HG02938 (cell line): ENCODE results near the gene RBL1.
"Not testable (repeated sequence)": the region's sequence is repeated elsewhere in the genome, so short reads cannot be mapped to it uniquely, and the experiment has no call there.

ENCODE experiments used
- ATAC-seq: cut with Tn5 transposase; IDR thresholded peaks from one replicate; pipeline ENCODE4 v1.9.1; 2021; ENCODE audit warnings: mild to moderate bottlenecking, moderate library complexity; ENCODE audit not compliant: unreplicated experiment

RBL1 gene, protein sequence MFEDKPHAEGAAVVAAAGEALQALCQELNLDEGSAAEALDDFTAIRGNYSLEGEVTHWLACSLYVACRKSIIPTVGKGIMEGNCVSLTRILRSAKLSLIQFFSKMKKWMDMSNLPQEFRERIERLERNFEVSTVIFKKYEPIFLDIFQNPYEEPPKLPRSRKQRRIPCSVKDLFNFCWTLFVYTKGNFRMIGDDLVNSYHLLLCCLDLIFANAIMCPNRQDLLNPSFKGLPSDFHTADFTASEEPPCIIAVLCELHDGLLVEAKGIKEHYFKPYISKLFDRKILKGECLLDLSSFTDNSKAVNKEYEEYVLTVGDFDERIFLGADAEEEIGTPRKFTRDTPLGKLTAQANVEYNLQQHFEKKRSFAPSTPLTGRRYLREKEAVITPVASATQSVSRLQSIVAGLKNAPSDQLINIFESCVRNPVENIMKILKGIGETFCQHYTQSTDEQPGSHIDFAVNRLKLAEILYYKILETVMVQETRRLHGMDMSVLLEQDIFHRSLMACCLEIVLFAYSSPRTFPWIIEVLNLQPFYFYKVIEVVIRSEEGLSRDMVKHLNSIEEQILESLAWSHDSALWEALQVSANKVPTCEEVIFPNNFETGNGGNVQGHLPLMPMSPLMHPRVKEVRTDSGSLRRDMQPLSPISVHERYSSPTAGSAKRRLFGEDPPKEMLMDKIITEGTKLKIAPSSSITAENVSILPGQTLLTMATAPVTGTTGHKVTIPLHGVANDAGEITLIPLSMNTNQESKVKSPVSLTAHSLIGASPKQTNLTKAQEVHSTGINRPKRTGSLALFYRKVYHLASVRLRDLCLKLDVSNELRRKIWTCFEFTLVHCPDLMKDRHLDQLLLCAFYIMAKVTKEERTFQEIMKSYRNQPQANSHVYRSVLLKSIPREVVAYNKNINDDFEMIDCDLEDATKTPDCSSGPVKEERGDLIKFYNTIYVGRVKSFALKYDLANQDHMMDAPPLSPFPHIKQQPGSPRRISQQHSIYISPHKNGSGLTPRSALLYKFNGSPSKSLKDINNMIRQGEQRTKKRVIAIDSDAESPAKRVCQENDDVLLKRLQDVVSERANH

DNA sequence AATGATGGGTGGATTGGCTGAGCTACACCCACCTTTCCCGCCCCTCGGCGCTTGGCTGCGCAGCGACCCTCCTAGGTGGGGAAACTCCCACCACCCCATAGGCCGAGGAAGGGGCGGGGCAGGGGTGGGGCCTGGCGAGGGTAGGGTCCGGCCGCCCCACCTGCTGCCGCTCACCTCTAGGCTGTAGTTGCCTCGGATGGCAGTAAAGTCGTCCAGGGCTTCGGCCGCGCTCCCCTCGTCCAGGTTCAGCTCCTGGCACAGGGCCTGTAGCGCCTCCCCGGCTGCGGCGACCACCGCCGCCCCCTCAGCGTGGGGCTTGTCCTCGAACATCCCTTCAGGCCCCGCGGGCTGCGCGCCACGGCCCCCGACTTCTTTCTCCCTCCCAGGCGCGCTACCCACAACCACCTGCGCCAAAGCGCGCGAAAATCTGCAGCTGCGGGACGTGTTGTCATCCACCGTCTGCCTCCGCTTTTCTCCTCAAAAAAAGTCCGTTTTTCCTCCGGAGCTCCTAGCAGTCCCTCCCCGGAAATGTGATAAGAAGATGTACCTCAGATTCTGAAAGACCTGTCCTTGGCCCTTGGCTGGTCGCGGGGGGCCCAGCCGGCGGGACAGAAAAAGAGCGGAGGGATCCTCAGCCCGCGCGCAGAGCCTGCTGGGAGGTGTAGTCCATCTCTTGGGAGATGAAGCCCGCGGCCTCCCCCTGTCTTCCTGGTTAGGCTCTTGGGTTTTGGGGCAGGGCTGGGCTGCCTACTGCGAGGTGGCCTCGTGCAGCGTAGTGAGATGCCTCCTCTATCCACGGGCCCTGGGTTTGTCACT, at the start of gene RBL1:
Gene RBL1 (minus strand): TSS at position 399 of the 816 bp plus-strand sequence. CDS start 69 bp downstream, at position 330.
- ATAC-seq, result peak; percentile 68

DNA sequence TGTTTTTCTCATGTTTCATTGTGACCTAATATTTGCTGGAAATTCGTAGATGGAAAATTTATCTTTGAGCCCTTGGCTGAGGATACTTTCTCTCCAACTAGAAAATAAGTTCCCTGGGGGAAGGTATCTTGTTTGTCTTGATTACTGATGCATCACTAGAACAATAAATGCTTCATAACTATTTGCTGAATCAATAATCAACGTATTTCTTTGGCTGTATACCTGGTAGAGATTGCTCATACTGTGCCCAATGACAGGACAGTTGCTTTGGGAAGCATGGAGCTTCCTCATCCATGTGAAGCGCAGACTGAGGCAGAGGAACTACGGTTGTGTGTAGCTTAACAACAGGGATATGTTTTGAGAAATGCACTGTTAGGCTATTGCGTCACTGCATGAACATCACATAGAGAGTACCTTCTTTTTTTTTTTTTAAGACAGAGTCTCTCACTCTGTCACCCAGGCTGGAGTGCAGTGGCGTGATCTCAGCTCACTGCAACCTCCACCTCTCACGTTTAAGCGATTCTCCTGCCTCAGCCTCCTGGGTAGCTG, 49.1 kb upstream of the RBL1 start:
- ATAC-seq, result no peak

DNA sequence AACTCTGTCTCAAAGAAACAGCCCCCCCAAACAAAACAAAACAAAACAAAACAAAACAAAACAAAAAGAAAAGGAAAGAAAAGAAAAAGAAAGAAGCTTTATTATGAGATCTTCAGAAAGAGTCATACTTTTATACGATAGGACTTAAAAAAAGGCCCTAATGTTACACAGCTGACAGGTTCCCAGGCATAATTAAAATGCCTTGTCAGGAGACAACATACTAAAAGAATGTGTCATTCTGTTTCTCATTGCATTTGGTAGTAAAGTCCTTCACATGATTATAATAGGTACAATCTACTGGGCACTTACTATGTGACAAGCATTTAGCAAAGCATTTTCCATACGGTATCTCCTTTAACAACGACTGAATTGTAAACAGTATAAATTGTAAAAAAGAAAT, 46.9 kb upstream of the RBL1 start:
- no peak for ATAC-seq

DNA sequence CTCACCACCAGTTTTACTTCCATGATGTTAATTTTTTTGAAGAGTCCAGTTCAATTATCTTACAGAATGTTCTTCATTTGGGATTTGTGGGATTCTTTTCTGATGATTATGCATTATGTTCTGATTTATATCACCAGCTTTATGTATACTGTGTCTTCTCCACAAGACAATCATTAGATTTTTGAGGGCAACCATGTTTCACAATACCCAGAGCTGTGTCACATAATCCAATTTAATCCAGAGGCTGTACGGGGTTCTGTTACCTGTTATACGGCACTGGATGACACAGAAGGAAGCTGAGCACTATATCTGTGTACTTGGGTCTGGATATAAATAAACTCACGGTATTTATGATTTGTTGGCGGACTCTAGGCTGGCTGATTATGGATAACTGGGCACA, 41.8 kb upstream of the RBL1 start:
- ATAC-seq, result no peak

DNA sequence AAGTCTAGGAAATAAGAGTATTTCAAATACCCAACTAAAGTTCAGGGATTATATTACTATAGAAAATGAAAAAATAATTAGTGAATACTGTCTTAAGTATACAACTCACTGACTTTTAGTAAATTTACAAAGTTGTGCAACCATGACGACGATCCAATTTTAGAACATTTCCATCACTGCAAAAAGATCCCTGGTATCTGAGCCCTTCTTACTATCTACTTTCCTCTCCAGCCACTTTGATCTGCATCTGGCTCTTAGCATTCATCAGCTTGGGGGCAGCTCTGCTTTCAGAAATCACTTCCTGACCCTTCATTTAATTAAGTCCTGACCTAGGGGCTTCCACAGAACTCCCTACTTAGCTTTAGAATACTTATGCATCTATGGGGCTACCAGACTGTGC, 38.2 kb upstream of the RBL1 start:
- no peak for ATAC-seq

DNA sequence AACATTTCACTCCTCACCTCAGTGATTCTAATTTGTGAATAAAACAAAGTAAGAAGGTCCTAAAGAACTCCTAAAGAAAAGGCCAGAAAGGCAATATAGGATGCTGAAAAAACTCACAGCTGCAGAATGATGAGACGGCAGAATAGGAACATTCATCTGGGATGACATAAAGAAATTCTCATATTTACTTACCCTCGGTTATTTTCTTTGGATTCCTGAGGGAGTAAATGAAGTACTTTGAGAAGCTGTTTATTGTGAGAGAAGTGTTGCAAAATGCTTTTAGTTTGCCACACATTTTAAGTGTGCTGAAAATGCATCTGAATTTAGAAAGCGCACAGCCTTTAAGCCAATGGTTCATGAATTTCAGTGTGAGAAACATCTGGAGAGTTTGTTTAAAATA, 35.7 kb upstream of the RBL1 start:
- ATAC-seq, result no peak

DNA sequence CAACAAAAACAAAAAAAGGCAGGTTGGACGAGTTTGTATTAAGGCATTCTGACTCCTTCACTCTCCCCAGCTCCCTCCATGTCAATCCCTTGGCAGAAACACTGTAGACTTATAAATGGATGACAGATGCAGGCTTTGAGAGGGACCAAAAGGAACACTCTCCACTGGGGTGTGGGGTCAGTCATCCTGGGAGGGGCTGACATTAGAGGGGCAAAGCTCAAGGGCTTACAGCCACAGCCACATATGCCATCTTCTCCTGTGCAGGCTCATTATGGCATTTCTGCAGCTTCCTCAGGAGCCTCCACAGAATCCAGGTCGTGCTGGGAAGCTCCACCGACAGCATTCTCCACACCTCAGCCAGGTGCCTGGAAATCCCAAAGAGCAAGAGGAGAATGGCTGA, 33.0 kb upstream of the RBL1 start:
- no peak for ATAC-seq

DNA sequence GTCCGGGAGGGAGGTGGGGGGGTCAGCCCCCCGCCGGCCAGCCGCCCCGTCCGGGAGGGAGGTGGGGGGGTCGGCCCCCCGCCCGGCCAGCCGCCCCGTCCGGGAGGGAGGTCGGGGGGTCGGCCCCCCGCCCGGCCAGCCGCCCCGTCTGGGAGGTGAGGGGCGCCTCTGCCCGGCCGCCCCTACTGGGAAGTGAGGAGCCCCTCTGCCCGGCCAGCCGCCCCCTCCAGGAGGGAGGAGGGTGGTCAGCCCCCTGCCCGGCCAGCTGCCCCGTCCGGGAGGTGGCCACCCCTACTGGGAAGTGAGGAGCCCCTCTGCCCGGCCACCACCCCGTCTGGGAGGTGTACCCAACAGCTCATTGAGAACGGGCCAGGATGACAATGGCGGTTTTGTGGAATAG, 30.5 kb upstream of the RBL1 start:
- not testable (repeated sequence) for ATAC-seq

DNA sequence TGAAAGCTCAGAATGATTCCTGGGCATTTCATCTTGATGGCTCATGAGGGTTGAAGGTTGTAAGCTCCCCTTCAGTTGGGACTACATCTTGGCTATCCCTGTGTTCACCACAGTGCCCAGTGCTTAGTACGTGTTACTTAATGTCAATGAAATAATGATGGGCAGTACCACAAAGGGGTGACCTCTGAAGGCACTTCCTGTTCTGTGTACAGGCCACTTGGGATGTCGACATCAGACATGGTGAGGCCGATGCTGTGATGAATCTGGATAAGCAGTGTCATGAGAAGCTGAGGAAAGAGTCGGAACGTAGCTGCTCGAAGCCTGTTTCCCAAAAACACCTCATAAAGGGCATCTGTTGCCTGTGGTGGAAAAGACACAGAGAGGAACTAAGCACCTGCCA, 27.6 kb upstream of the RBL1 start:
- no peak for ATAC-seq

DNA sequence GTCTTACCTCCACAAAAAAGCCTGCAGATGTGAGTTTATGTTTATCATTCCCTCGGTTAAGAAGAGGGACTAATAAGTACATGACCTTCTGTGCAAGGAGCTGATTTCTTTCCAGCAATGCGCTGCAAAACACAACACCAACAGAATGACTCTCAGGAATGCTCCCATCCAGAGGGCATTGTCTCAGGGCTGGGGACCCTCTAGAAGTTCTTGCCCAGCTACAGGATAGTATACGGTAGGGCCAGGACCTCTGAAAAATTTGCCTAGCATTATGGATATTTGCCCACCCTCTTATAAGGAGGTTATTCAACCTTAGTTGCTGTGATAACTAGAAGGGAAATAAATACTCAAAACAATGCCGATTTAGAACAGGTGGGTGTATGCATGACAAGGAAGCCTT, 24.7 kb upstream of the RBL1 start:
- ATAC-seq, result no peak

DNA sequence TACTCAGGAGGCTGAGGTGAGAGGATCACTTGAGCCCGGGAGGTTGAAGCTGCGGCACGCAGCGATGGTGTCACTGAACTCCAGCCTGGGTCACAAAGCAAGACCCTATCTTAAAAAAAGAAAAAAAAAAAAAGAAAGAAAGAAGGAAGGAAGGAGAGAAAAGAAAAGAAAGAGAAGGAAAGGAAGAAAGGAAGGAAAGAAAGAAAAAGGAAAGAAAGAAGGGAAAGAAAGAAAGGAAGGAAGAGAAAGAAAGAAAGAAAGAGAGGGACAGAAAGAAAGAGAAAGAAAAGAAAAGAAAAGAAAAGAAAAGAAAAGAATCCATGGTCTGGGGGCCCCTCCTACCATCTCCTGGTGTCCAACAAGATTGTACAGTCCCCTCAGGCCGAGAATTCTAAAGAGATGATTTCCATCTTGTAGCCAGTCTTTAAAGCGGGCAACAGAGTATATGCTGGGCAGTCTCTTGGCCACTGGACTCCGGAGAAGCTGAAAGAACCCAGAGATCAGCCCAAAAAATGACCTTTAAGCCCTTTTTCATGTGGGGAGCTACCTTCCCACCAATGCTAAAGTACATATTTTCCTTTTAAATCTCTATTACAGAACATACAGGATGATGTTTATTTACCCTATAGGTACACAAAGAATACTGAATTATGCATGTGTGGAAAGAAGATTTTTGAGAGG, 23.7 kb upstream of the RBL1 start:
- no peak for ATAC-seq

DNA sequence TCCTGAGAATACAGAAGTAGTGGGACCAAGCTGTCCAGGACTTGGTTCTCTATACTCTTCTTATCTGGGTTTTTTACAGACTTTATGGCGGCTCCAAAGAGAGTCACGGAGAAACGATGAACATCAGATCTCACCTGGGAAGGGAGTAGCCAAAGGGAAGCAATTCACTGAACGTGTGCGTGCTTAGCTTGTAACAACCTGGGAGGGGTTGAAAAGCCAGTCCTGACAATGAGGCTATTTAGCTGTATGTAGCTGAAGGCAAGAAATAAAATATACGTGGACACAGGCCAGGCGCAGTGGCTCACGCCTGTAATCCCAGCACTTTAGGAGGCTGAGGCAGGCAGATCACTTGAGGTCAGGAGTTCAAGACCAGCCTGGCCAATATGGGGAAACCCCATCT, 18.2 kb upstream of the RBL1 start:
- no peak for ATAC-seq

DNA sequence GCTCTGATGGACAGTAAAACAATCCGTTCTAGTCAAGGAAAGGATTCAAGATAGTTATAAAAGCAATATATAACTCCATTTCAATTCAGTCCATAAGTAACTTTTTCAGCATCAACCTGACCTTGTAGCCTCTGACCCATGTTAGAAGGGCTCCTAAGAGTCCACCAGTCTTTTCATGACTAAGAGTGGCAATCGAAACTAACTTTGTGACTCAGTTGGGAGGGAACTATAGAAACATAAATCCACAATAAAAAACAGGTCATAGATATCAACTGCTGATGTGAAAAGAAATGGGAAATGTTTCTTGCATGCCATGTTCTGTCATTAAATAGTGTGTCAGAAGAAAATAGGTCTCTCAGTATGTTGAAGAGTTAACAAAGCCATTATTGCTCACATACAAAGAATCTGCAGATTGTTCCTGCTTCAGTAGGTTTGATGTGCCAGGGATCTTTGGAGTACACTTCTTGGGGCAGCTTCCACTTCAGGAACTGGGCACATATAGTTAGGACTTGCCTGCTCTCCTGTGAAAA, 16.2 kb upstream of the RBL1 start:
- no peak for ATAC-seq

DNA sequence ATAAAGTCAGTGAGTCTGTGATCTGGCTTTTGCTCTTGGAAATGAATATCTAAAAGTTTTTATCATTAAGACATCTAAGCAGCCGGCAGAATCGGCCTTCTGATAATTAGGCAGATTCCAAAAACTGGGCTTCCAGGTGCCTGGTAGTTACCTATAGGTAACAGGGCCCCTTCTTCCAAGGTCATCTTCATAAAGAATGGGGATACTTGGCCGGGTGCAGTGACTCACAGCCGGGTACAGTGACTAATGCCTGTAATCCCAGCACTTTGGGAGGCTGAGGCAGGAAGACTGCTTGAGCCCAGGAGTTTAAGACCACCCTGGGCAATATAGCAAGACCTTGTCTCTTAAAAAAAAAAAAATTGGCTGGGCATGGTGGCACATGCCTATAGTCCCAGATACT, 12.9 kb upstream of the RBL1 start:
- no peak for ATAC-seq

DNA sequence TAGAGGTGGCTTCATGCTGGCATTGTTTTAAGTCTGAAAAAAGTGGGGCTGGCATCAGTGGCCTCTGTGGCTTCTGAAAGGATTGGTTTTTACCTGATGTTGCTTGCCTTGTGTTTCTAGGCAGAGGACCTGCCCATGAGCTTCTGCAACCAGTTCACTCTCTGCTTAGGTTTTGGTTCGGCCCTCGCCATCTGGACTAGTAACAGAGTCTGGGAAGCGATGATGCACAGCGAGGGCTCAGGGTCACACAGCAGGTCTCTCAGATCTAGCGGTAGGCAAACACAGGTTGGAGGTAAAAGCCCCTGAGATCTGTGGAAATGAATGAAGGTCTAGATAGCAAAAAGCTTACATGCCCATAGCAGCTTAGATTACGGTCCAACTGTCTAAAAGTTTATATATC, 6.8 kb upstream of the RBL1 start:
- ATAC-seq, result no peak

DNA sequence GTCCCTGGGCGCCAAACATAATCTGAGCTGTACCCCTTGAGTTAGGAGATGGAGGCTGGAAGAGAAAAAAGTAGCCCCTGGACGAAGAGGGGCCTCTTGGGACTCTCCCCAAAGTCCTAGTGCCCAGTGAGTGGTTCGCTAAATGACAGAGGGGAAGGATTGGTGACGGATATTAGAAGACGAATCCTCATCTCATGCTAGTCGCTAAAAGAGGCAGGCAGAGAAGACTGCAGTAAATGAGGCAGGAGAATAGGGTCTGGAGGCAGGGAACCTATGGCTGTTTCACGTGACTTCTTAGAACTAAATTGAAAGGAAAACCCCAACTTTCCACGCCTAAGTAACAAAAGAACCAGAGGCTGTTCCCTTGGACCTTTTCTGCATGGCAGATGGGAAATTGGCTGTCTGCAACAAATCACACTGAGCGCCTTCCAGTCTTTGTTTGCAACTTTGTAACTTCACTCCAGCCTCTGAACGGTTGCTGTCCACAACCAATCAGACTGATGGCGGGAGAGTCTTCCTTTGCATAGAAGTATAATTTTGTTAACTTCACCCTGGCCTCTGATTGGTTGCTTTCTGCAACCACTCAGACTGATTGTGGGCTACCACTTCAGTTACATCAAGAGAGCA, 731 bp upstream of the RBL1 start:
- ATAC-seq, result no peak

DNA sequence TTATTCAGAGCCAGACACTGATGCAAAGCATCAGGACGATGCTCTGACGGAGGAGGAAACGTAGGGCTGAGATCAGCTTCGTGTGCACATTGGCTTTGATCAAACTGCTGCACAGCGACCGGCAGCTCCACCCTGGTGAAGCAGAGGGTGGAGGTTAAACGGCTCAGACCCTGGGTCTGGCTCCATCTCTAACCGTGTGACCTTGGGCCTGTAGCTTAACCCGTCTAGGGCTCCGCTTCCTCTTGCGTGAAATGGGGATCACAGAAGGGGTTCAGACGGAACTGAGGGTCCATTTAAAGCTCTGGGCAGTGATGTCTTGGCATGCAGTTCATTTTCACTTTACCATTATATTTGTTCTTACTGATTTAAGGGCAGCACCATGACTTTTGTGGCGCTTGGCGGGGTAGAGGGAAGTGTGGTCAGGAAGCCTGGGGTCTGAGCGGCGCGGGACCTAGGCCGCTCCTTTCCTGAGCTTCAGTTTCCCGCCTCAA, 644 bp downstream of the RBL1 start:
- ATAC-seq, result peak; percentile 40

DNA sequence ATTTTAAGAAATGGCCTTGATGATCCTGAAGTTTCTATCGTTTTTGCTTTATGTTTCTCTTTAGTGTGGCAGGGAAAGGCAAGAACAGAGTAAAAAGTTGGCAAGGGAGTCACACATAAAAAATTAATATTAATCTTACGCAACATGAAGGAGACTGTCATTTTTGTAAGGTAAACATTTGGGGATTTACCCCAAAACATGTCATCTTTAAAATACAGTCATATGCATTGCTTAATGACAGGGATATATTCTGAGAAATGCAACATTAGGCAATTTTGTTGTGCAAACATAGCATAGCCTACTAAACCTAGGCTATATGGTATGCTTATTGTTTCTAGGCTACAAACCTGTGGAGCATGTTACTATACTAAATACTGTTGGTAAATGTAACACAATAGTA, 5.4 kb downstream of the RBL1 start:
- no peak for ATAC-seq

DNA sequence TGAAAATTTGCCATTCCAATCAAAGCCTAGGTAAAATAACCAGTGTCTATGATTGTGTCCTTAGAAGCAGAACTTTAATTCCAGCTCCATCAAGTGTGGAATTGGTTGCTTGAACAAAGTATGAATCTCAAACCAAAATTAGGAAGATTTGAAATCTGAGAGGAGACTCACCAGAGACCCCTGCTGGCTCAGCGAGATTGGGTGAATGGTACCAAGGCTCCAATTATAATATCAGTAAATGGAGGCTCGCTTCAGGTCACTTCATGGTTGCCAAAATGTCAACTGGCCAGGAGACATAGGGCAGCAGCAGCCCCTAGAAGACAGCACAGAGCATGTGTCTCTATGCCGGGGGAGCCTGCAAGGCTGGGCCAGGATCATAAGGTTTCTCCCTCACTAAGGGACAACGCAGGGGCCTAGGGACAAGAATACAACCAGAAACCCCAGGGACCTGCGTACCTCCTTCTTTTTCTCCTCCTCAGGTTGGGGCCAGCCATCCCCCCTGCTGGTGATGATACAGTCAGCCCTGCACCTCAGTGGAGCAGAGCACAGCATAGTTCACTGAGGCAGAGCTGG, 14.0 kb downstream of the RBL1 start:
- ATAC-seq, result no peak
